ENCODE data around the gene ITFG1.
"Not testable (repeated sequence)": the region's sequence is repeated elsewhere in the genome, so short reads cannot be mapped to it uniquely, and the experiment has no call there.

ITFG1 gene

DNA sequence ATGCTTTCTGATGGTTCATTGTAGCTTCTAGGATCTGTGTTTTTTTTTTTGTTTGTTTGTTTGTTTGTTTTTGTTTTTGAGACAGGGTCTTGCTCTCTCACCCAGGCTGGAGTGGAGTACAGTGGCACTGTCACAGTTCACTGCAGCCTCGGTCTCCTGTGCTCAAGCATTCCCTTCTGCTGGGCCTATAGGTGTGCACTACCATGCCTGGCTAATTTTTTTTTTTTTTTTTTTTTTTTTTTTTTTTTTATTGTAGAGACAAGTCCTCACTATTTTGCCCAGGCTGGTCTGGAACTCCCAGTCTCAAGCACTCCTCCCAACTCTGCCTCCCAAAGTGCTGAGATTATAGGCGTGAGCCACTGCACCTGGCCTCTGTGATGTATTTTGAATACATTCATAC lies 12.1 kb upstream of the ITFG1 start:
- FAIRE-seq = not testable (repeated sequence)

DNA sequence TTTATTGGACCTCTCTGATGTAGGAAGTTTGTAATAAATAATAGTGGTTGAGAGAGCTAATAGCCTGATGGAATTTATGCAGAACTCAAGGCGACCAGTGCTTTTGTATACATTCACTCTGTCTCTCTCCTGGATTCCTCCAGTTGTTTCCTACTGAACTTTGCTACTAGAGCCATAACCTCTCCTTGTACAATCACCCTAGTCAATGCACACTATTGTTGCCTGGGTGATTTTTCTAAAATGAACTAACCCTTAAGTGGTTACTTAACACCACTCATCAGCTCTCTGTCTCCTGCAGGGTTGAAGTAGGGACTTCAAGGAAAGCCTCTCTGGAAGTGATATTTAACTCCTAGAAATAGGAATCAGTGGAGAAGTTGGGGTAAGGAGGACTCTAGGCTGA lies 9.9 kb upstream of the ITFG1 start:
- FAIRE-seq = no peak

DNA sequence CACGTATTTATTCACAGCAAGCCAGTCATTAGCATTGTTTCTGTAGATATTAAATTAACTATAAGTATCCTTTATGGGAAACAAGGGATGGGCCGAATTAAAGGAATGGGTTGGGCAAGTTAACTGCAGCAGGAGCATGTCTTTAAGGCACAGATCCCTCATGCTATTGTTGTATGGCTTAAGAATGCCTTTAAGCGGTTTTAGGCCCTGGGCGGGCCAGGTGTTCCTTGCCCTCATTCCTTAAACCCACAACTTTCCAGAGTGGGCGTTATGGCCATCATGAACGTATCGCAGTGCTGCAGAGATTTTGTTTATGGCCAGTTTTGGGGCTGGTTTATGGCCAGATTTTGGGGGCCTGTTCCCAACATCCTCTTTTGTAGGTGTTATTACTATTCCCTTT lies 9.3 kb upstream of the ITFG1 start:
- no peak for FAIRE-seq

DNA sequence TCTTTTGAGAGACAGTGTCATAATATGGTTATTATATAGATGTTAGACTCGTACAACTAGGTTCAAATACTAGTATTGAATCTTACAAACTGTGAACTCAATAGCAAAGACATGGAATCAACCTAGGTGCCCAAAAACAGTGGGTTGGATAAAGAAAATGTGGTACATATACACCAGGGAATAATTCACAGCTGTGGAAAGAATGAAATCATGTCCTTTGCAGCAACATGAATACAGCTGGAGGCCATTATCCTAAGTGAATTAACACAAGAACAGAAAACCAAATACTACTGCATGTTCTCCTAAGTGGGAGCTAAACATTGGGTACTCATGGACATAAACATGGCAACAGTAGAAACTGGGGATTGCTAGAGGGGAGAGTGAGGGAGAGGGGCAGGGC lies 8.4 kb upstream of the ITFG1 start:
- no peak for FAIRE-seq

DNA sequence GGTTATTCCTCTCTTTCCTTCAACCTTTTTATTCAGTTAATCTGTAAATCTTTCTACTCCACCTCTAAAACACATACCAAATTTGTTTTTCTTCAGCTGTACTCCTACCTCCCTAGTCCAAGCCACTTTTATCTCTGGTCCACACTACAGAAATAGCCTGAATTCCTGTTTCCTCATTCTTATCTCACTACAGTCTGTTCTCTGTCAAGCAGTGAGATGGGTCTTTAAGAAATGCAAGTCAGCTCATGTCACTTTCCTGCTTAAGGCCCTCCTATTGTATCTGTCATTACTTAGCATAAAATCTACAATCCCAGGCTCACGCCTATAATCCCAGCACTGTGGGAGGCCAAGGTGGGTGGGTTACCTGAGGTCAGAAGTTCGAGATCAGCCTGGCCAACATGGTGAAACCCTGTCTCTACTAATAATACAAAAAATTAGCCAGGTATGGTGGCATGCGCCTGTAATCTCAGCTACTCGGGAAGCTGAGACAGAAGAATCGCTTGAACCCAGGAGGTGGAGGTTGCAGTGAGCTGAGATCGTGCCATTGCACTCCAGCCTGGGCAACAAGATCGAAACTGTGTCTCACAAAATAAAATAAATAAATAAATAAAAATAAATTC lies 7.3 kb upstream of the ITFG1 start:
- not testable (repeated sequence) for FAIRE-seq

DNA sequence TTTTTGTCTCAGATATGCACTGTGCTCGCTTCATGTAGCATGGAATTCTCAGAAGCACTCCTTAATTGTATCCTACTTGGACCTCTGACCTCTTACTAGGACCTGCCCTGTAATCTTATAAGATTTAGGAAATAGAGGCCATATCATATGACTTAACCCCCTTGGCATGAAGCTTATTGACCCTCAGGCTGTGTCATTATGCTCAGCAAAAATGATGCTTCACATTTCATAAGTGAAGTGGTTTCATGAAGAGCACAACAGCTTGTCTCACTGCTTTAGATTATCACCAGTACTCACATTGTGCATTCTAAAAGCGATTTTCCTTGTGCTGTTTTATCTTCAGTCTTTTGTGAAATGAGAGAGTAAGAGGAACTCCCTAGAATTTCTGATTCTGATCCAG lies 6.6 kb upstream of the ITFG1 start:
- FAIRE-seq = no peak

DNA sequence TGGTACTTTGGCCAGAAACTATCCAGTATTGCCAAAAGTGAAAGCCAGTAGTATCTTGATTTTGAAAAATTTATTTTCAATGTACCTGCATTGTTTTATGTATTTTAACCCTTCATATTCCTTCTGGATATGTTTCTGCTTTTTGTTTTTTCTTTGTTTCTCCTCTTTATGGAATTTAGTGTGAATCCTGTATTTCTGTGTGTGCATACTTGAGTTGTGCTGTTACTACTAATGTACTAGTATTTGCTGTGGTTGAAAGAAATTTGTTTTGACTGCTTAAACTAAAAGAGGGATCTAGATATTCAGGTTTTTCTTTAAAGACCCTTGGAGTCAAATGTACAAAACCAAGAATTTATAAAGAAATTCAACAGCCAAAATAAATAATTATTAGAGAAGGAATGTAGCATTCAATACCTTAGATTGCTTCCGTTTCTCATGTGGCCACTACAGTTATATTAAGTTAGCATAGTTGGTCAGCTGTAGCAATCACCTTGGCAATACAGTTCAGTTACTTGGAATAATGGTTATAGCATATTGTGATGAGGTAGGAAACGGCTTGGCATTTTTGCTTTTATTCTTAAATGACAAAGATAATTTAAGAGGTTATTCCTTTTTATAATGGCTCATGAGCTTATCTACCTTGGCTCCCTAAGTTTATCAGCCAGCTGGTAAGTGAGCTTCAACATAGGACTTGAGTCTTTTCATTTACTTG lies 5.2 kb upstream of the ITFG1 start:
- no peak for FAIRE-seq

DNA sequence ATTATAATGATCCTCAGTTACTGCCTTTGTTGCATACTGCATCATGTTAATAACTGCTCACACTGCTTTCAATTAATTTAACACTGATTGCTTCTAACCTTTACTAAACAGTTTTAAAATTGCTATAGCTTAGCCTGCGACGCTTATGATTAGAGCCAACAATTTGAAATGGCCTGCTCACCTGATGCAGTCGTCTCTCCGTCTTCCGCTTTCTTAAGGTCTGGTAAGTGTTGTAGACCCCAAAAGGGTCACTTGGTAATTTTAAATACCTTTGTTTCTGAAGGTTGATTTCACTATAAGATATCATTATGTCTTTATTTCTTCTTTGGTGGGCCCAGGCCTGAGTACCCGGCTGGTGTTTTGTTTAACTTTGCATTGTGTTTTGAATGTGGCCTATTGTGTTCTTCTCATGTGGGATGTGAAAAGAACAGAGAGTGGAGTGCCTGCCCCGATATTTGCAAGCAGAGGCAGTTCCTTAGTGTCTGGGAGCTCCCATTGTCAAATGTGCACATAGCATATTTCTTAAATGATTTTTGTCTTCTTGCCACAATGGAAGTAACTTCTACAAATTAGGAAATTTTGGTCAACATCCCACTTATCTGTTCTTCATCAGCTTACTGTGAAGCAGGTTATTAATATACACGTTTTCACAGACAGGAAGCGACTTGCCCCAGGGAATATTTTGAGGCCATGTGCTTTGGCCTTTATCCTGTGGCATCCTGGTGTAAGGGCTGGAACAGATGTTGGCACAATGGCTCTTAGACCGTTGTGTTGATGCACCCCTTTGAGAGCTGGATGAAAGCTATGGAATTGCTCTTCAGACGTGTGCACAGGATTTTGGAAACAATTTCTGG lies 3.1 kb upstream of the ITFG1 start:
- FAIRE-seq = no peak

DNA sequence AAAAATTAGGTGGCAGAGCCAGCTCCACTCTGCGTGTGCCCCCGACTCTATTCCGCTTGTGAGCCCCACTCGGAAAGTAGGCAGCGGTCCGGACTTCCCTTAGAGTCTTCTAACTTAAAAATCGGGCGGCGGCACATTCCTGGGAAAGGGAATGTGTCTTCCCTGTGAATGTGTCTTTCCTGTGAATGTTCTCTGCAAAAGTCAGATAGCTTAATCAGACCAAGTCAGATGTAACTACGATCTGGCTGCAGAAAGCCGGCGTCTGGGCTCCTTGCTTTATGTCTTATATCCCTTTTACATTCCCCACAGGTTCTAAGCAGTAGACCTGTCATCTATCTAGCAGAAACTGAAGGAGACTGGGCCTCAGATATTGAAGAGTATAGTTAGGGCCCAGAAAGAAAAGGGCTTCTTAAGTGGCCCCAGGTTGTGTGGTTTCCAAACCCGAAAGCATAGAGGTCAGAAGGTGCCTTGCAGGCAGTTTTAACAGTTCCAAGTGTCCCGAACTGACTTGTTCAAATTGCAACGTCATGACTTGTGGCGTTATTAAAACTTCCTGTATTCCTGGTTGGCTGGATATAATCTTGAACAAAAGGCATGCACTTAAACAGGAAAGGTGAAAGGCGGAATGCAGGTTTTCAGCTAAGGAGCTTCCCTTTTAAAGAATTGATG lies 869 bp upstream of the ITFG1 start:
- no peak for FAIRE-seq

DNA sequence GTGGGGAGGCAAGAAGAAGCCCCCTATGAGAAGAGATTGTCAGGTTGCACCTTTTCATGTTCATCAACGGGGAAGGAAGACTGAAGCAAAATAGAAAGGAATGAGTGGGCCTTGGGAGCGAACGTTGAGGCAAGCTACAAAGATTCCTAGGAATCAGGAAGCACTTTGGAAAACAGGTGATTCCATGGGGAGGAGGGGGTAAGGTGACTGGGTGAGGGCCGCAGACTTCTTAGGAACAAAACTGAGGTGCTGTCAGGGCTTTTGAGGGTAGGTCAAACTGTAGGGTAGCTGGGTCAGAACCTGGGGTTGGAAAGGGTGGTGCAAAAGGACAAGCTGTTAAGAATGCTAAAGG lies 528 bp downstream of the ITFG1 start:
- FAIRE-seq = no peak

DNA sequence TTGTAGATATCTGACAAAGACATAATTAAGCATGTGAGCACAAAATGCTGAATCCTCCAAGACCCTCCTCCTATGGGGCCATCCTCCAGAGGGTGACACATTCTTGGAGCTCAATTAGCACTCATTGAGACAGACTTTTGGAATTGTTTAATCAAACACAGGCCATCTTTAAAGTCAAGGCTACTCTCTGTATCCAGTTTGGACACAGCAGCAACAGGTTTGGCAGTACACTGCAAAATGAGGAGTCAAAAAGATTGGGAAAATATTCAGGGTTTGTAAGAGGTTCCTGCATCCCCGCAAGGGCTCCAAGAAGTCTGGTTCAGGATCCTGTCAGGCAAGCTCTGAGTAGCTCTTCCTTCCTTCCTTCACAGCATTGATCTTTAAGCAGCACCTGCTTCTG lies 1.3 kb downstream of the ITFG1 start:
- no peak for FAIRE-seq

DNA sequence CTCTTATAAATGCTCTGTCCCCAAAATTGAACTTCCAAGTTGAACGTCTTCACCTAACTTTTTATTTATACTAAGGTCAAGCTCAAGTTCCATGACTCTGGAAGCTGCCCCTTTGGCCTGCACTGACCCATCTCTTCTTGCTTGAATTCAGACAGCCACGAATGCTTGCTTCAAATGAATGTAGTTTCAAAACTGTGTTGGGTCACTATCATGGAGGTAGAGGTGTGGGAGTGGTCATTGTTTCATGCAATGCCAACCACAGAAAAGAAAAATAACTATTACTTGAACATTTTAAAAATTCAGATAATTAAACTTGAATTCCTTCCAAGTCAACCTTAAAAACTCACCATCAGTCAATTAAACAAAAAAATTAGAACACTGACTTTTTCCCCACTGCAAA lies 2.5 kb downstream of the ITFG1 start:
- no peak for FAIRE-seq

DNA sequence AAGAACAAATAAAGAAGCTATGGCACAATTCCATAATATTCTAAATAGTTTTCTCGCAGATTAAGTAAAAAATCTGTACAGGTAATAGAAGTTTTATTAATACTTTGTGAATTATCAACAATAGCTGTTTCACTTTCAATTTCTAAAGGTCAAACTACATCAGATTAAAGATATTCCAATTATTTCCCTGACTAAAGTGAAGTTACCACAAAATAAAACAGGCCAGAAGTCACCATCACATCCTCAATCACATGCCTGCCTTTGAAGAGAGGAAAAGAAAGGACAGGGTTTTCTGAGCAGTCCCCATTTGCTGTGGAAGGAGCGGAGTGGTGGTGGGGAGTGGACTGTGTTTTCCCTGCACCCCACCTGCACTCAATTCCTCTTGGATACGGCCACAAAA lies 11.1 kb downstream of the ITFG1 start:
- FAIRE-seq = no peak

DNA sequence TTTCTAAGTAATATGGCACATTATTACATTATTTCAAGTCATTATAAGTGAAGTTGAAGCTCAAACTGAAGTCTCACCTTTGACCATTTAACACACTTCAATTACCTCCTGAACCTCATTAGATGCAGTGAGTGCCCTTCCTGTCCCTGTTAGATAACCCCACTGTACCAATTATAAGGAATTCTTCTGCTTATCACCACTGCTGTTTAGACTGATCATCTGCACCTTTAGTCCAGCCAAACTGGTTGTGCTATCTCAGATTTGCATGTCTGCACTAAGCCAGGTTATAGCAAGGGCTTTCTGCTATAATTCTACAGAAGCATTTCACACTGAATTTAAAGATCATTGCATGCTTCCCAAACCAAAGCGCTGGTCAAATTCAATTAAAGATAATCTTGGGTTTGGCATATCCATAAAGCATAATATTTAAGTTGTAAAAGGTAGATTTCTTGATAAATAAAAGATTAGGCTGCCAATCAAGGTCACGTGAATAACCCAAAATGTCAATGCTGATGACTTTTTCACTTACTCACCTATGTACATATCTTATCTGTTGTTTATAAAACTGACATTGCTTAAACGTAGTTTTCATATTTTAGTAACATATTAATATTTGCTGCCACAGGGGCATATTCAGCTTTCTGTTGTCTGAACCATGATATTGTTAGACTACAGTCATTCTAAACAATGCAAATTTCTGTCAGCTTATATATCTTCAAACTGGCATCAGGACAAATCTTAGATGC lies 11.9 kb downstream of the ITFG1 start:
- no peak for FAIRE-seq

DNA sequence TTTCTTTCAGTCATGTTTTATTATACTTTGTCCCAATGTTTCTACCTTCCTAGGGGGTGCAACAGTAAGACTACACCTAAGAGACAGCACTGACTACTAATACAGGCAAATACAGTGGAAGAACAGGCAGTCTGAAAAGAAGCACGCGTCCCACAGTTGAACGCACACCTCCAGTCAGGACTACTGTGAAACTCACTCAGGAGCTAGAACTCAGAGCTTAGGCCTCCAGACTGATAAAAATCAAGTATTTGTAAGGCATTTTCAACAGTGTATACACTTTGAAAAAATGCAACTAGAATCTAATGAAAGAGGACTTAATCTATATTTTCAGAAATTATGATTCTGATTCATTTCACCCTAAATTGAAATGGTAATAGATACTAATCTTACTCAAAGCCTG lies 14.4 kb downstream of the ITFG1 start:
- FAIRE-seq = no peak

DNA sequence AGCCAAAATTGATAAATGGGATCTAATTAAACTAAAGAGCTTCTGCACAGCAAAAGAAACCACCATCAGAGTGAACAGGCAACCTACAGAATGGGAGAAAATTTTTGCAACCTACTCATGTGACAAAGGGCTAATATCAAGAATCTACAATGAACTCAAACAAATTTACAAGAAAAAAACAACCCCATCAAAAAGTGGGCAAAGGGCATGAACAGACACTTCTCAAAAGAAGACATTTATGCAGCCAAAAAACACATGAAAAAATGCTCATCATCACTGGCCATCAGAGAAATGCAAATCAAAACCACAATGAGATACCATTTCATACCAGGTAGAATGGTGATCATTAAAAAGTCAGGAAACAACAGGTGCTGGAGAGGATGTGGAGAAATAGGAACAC lies 18.0 kb downstream of the ITFG1 start:
- FAIRE-seq = not testable (repeated sequence)

DNA sequence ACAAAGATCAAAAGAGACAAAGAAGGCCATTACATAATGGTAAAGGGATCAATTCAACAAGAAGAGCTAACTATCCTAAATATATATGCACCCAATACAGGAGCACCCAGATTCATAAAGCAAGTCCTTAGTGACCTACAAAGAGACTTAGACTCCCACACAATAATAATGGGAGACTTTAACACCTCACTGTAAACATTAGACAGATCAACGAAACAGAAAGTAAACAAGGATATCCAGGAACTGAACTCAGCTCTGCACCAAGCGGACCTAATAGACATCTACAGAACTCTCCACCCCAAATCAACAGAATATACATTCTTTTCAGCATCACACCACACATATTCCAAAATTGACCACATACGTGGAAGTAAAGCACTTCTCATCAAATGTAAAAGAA lies 20.8 kb downstream of the ITFG1 start:
- not testable (repeated sequence) for FAIRE-seq

DNA sequence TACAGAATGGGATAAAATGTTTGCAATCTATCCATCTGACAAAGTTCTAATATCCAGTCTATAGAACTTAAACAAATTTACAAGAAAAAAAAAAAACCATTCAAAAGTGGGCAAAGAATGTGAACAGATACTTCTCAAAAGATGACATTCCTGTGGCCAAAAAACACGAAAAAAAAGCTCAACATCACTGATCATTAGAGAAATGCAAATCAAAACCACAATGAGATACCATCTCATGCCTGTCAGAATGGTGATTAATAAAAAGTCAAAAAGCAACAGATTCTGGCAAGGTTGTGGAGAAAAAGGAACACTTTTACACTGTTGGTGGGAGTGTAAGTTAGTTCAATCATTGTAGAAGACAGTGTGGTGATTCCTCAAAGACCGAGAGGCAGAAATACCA lies 26.6 kb downstream of the ITFG1 start:
- not testable (repeated sequence) for FAIRE-seq

DNA sequence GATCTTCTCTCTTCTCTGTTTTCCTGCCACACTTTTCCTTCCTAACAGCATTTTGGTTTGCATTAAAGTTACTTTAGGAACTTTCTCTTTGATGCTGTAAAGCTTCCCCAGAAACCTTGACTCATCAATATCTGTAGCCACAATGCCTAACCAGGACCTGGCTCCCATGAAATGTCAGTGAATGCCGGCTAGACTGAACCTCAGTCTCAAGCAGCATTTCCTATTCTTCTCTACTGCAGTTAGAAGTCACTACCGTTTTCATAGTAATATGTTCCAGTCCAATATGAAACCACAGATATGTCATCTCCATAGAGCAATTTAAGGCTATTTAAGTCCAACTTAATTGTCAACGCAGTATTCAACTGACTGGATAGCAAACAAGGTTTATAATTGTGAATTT lies 28.9 kb downstream of the ITFG1 start:
- no peak for FAIRE-seq

DNA sequence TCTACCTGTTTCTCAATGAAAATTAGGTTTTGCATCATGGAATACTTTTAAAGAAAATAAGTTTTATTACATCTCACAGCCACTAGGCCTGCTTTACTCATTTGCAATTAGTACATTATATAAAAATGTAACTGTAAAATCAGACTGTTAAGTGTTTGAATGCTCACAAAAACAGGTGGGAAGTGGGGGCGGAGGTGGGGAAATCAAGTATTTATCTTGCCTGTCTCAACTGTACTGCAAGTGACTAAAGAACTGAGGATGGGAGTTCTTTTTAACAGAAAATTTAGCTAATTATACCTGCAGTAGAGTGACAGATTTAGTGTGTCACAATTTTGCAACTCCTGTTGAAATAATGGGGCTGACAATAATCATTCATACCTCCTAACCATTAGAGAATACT lies 34.1 kb downstream of the ITFG1 start:
- no peak for FAIRE-seq

DNA sequence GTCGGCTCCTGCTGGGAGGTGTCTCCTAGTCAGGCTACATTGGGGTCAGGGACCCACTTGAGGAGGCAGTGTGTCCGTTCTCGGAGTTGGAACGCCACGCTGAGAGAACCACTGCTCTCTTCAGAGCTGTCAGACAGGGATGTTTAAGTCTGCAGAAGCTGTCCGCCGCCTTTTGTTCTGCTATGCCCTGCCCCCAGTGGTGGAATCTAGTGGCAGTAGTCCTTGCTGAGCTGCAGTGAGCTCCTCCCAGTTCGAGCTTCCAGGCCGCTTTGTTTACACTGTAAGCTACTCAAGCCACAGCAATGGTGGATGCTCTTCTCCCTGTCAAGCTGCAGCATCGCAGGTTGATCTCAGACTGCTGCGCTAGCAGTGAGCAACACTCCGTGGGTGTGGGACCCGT lies 36.0 kb downstream of the ITFG1 start:
- no peak for FAIRE-seq

DNA sequence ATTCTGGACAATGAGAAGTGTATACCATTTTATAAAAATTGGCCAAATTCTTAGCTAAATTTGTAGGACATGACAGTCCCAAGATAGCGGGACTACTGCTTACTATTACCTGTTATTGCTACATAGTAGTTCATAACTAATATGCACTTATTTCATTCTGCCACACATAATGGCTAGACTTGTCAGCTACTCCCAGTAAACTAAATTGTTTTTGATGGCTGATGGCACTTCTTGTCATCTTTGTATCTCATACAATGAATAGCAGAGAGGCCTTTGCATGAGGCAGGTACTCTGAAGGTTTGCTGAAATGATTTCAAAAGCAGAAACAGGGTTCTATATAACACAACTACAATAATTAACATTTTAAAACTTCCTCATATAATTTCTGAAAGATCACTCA lies 44.0 kb downstream of the ITFG1 start:
- no peak for FAIRE-seq

DNA sequence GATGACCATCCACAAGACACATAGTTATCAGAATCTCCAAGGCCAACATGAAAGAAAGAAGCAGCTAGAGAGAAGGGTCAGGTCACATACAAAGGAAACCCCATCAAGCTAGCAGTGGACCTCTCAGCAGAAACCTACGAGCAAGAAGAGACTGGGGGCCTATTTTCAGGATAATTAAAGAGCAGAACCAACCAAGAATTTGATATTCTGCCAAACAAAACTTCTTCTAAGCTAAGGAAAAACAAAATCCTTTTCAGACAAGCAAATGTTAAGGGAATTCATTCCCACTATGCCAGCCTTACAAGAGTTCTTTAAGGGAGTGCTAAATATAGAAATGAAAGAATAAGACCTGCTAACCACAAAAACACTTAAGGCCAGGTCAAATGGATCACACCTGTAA lies 47.8 kb downstream of the ITFG1 start:
- FAIRE-seq = no peak
